Uterus (tissue), 2 donors: ENCODE measurements around the gene PCDHGA1.

Source experiments
- POLR2A ChIP-seq, 2 donors: fragments of 450-650 bp; IDR thresholded peaks; one replicate each; pipeline ENCODE4 v1.6.1; 2016; ENCODE audit warnings: antibody characterized with exemption in 2 of 2, mild to moderate bottlenecking in 1 of 2, moderate library complexity in 1 of 2
- TF ChIP-seq, protein P1 (sequence below), 4 experiments: fragments of 200-600 bp in 2 of 4; fragments of 450-650 bp in 2 of 4; sonication (generic) in 2 of 4; IDR thresholded peaks; one replicate each; pipeline ENCODE4 v1.5.1; 2016 to 2019; ENCODE audit warnings: antibody characterized with exemption in 4 of 4, mild to moderate bottlenecking in 2 of 4, moderate library complexity in 1 of 4

DNA sequence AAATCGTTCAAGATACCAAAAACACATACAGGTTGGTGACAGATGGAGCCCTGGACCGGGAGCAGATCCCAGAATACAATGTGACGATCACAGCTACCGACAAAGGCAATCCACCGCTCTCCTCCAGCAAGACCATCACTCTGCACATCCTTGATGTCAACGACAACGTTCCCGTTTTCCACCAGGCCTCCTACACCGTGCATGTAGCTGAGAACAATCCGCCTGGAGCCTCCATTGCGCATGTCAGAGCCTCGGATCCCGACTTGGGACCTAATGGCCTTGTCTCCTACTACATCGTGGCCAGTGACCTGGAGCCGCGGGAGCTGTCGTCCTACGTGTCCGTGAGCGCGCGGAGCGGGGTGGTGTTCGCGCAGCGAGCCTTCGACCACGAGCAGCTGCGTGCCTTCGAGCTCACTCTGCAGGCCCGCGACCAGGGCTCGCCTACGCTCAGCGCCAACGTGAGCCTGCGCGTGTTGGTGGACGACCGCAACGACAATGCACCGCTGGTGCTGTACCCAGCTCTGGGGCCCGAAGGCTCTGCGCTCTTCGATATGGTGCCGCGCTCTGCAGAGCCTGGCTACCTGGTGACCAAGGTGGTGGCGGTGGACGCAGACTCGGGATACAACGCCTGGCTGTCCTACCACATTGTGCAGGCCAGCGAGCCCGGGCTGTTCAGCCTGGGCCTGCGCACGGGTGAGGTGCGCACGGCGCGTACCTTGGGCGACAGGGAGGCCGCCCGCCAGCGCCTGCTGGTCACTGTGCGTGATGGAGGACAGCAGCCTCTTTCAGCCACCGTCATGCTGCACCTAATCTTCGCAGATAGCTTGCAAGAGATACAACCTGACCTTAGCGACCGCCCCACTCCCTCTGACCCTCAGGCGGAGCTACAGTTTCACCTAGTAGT lies 41.5 kb downstream of the PCDHGA1 start:
- TF ChIP-seq, protein P1, sequence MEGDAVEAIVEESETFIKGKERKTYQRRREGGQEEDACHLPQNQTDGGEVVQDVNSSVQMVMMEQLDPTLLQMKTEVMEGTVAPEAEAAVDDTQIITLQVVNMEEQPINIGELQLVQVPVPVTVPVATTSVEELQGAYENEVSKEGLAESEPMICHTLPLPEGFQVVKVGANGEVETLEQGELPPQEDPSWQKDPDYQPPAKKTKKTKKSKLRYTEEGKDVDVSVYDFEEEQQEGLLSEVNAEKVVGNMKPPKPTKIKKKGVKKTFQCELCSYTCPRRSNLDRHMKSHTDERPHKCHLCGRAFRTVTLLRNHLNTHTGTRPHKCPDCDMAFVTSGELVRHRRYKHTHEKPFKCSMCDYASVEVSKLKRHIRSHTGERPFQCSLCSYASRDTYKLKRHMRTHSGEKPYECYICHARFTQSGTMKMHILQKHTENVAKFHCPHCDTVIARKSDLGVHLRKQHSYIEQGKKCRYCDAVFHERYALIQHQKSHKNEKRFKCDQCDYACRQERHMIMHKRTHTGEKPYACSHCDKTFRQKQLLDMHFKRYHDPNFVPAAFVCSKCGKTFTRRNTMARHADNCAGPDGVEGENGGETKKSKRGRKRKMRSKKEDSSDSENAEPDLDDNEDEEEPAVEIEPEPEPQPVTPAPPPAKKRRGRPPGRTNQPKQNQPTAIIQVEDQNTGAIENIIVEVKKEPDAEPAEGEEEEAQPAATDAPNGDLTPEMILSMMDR (IDR thresholded peaks at IDR 0.05) = no peak
- TF ChIP-seq POLR2A (IDR thresholded peaks at IDR 0.05) = no peak
